H1 (cell line): ENCODE results near the gene SPOP. TPM values are rescaled to one million over a fixed set of nuclear protein-coding genes. Genes with fewer than 3 reads are reported as not detected.

Experiments used
- CBX5 ChIP-seq: fragments of 300-800, 300-1000 bp; sonication (generic); IDR thresholded peaks from 2 replicates; pipeline ENCODE4 v1.7.1; 2016; ENCODE audit warnings: antibody characterized with exemption, low read length, low read depth
- CREB1 ChIP-seq: IDR thresholded peaks from 2 replicates; pipeline ENCODE4 v1.6.1; 2012; ENCODE audit warnings: inconsistent platforms
- EGR1 ChIP-seq: IDR thresholded peaks from 2 replicates; pipeline ENCODE4 v1.6.1; 2011; ENCODE audit warnings: low read depth, low read length, borderline replicate concordance
- EP300 ChIP-seq, 2 experiments: IDR thresholded peaks; 1 replicate in 1 of 2; 2 replicates in 1 of 2; pipeline ENCODE4 v1.6.1; 2011 to 2012; ENCODE audit warnings: low read depth in 2 of 2, low read length in 2 of 2, mild to moderate bottlenecking in 2 of 2, borderline replicate concordance in 1 of 2, inconsistent platforms in 1 of 2, moderate library complexity in 1 of 2
- FOSL1 ChIP-seq: IDR thresholded peaks from 2 replicates; pipeline ENCODE4 v1.6.1; 2011; ENCODE audit warnings: mild to moderate bottlenecking, low read depth, low read length, moderate library complexity; ENCODE audit not compliant: insufficient read depth
- RNF2 ChIP-seq: fragments of 200-900, 300-1000 bp; sonication (generic); IDR thresholded peaks from 2 replicates; pipeline ENCODE4 v1.7.1; 2016; ENCODE audit warnings: borderline replicate concordance, low read depth, mild to moderate bottlenecking, antibody characterized with exemption, low read length; ENCODE audit not compliant: poor library complexity, severe bottlenecking; ENCODE audit errors: missing control alignments
- SP1 ChIP-seq: IDR thresholded peaks from 2 replicates; pipeline ENCODE4 v1.6.1; 2011; ENCODE audit warnings: low read depth, low read length
- SUZ12 ChIP-seq: fragments of 200-600 bp; sonication (generic); IDR thresholded peaks from 2 replicates; pipeline ENCODE4 v1.6.1; 2012; ENCODE audit warnings: mild to moderate bottlenecking, inconsistent platforms, low read length, moderate library complexity, mixed read lengths
- TAF1 ChIP-seq: IDR thresholded peaks from 2 replicates; pipeline ENCODE4 v1.6.1; 2011; ENCODE audit warnings: mild to moderate bottlenecking, low read depth, low read length
- ZNF274 ChIP-seq: IDR thresholded peaks from 2 replicates; pipeline ENCODE4 v1.7.0; 2012; ENCODE audit warnings: low read length, borderline replicate concordance; ENCODE audit errors: extremely low read depth
- polyA plus RNA-seq, 7 experiments: library from polyadenylated mRNA; depleted of rRNA in 3 of 7; stranded (reverse) in 5 of 7; unstranded in 2 of 7; fragments of >200 nt in 5 of 7; fragments of 200-250 nt in 2 of 7; gene quantifications; 1 replicate in 5 of 7; 2 replicates in 1 of 7; 4 replicates in 1 of 7; pipeline versions ENCODE4 v1.2.1 to v1.2.3, GENCODE V29; 2011 to 2013; ENCODE audit warnings: missing spikeins in 2 of 7, mixed read lengths in 2 of 7
- total RNA-seq: library from RNA; stranded (reverse); fragmentation: NEBNext Ultra II Directional; extraction: Animal tissue kit (Norgen Biotek cat#: 25700); gene quantifications from 2 replicates; pipeline ENCODE4 v1.2.1, GENCODE V29; 2021

The SPOP gene
- total and polyA plus RNA-seq, 2 of the 8 experiments (the other 6 are each of a cell fraction or from before 2014, with no cell fraction given): 13.3 to 25.6 TPM

DNA sequence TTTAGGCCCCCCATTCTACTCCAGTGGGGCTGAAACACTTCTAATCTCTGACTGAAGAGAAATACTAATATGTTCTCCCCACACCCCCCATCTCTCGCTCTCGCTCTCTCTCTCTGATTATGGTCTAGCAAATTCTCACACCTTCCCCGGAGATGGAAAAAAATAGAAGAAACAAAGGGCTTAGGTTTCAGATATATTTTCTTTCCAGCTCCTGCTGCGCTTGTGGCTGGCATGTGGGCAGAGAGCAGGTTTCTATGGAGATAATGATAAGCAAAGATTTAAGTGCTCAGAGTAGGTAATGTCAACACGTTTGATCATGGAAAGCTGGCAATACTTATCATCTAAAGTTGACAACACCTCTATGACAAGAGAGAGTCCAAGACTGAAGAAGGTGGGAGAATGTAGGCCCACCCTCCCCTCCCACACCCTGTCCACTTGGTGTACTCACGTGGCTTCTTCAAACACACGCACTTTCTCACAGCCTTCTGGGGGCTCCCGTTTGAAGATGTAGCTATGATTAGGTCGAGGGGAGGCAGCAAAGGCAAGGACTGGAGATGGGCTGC is 37.9 kb upstream of the SPOP start (continued):
- no peak for TF ChIP-seq TAF1
- TF ChIP-seq EP300 (IDR thresholded peaks at IDR 0.05; ENCODE audit: borderline replicate concordance in 1 of 2, low read depth in 2 of 2, low read length in 2 of 2): no peak
- TF ChIP-seq FOSL1: no peak
- TF ChIP-seq EGR1: no peak
- TF ChIP-seq ZNF274: no peak
- no peak for TF ChIP-seq CBX5
- no peak for TF ChIP-seq SUZ12
- no peak for TF ChIP-seq CREB1
- no peak for TF ChIP-seq SP1
- no peak for TF ChIP-seq RNF2
